ENCODE data around the gene CYP2U1.

Gene CYP2U1

GRCh38 chr4:107930821-107931774, at the start of gene CYP2U1:
CYP2U1 (plus strand) TSS chr4:107931549; CDS start chr4:107931644, 95 bp downstream.
- H3K4me3 ChIP-seq (ENCODE audit: low read depth, low read length) = no peak within 1 kb of the TSS
- no peak for DNase-seq (ENCODE audit: low read depth)
- TF ChIP-seq MAX (IDR thresholded peaks at IDR 0.05; ENCODE audit: low read depth, low read length) (no peak), POLR2A (IDR thresholded peaks at IDR 0.05; ENCODE audit: extremely low read depth, insufficient read length) (no peak), CTCF (IDR thresholded peaks at IDR 0.05; ENCODE audit: low read depth, low read length) (no peak), MYC (IDR thresholded peaks at IDR 0.05; ENCODE audit: low read depth, low read length) (no peak)

GRCh38 chr4:107885865-107886264, 45.5 kb upstream of the CYP2U1 start:
- DNase-seq (ENCODE audit: low read depth) = no peak
- H3K4me3 ChIP-seq (ENCODE audit: low read depth, low read length) = no peak overlapping the region
- TF ChIP-seq CTCF (IDR thresholded peaks at IDR 0.05; ENCODE audit: low read depth, low read length) (no peak), MYC (IDR thresholded peaks at IDR 0.05; ENCODE audit: low read depth, low read length) (no peak), POLR2A (IDR thresholded peaks at IDR 0.05; ENCODE audit: extremely low read depth, insufficient read length) (no peak), MAX (IDR thresholded peaks at IDR 0.05; ENCODE audit: low read depth, low read length) (no peak)

GRCh38 chr4:107888237-107888636, 43.1 kb upstream of the CYP2U1 start:
- TF ChIP-seq CTCF (IDR thresholded peaks at IDR 0.05; ENCODE audit: low read depth, low read length) = no peak
- TF ChIP-seq POLR2A (IDR thresholded peaks at IDR 0.05; ENCODE audit: extremely low read depth, insufficient read length) = no peak
- DNase-seq (ENCODE audit: low read depth) = peak; percentile 10
- H3K4me3 ChIP-seq (ENCODE audit: low read depth, low read length) = no peak overlapping the region

GRCh38 chr4:107890779-107891178, 40.6 kb upstream of the CYP2U1 start:
- H3K4me3 ChIP-seq (ENCODE audit: low read depth, low read length) = no peak overlapping the region
- TF ChIP-seq POLR2A (IDR thresholded peaks at IDR 0.05; ENCODE audit: extremely low read depth, insufficient read length) = no peak
- TF ChIP-seq MAX (IDR thresholded peaks at IDR 0.05; ENCODE audit: low read depth, low read length) = no peak
- TF ChIP-seq CTCF (IDR thresholded peaks at IDR 0.05; ENCODE audit: low read depth, low read length) = no peak
- no peak for TF ChIP-seq MYC (IDR thresholded peaks at IDR 0.05; ENCODE audit: low read depth, low read length)
- DNase-seq (ENCODE audit: low read depth) = no peak

GRCh38 chr4:107891299-107891698, 40.0 kb upstream of the CYP2U1 start:
- H3K4me3 ChIP-seq (ENCODE audit: low read depth, low read length) = no peak overlapping the region
- no peak for DNase-seq (ENCODE audit: low read depth)
- TF ChIP-seq MYC (IDR thresholded peaks at IDR 0.05; ENCODE audit: low read depth, low read length) = no peak
- TF ChIP-seq MAX (IDR thresholded peaks at IDR 0.05; ENCODE audit: low read depth, low read length) = no peak
- no peak for TF ChIP-seq POLR2A (IDR thresholded peaks at IDR 0.05; ENCODE audit: extremely low read depth, insufficient read length)
- TF ChIP-seq CTCF (IDR thresholded peaks at IDR 0.05; ENCODE audit: low read depth, low read length) = no peak
